HEK293 (cell line): Measurements from ENCODE around the gene PALM3.
A peak's percentile ranks its signal among the peaks of the same experiment; 100 is the strongest.

Experiments used
- CTCF ChIA-PET: fragments of 350-600 bp; formaldehyde crosslinking; extraction: SDS; loops from one replicate; lab custom pipeline; 2021; ENCODE audit warnings: antibody characterized with exemption; lab: Yijun Ruan, JAX
- POLR2A ChIA-PET: fragments of 300-600 bp; formaldehyde crosslinking; extraction: SDS; loops from one replicate; lab custom pipeline; 2020; ENCODE audit warnings: antibody characterized with exemption, inconsistent platforms; lab: Yijun Ruan, JAX
- H3K27ac ChIP-seq: fragments of 200-500 bp; sonication (Bioruptor generic); 2 replicates; pipeline ENCODE4 v1.5.1; 2014; ENCODE audit warnings: low read depth, low read length, control low read depth, inconsistent platforms; ENCODE audit errors: extremely low read depth
- H3K36me3 ChIP-seq, 2 experiments: fragments of 200-500 bp in 1 of 2; sonication (Bioruptor generic) in 1 of 2; 1 replicate in 1 of 2; 2 replicates in 1 of 2; pipeline ENCODE4 v1.5.1; 2014 to 2017; ENCODE audit warnings: inconsistent platforms in 2 of 2, low read length in 2 of 2; ENCODE audit not compliant: control insufficient read depth in 2 of 2, insufficient read depth in 1 of 2
- H3K4me1 ChIP-seq: fragments of 200-500 bp; sonication (Bioruptor generic); 2 replicates; pipeline ENCODE4 v1.5.1; 2014; ENCODE audit warnings: mild to moderate bottlenecking, low read length, inconsistent platforms; ENCODE audit not compliant: control insufficient read depth, insufficient read depth
- H3K4me3 ChIP-seq: 2 replicates; pipeline ENCODE4 v1.5.1; 2011; ENCODE audit warnings: low read depth, mild to moderate bottlenecking, control low read depth, low read length, moderate library complexity
- H3K9me3 ChIP-seq: fragments of 200-500 bp; sonication (Bioruptor generic); 2 replicates; pipeline ENCODE4 v1.5.1; 2014; ENCODE audit warnings: low read depth, low read length, inconsistent platforms; ENCODE audit not compliant: control insufficient read depth, insufficient read depth
- GLIS1 ChIP-seq: fragments of 450-650 bp; formaldehyde crosslinking; IDR thresholded peaks from 2 replicates; pipeline ENCODE4 v1.5.1; 2016; ENCODE audit warnings: missing biosample characterization, missing genetic modification characterization
- HOXA7 ChIP-seq: sonication (generic); formaldehyde crosslinking; IDR thresholded peaks from 2 replicates; pipeline ENCODE4 v1.8.1; 2022; ENCODE audit warnings: missing genetic modification reagents, borderline replicate concordance
- KLF9 ChIP-seq: fragments of 450-650 bp; formaldehyde crosslinking; IDR thresholded peaks from 2 replicates; pipeline ENCODE4 v1.5.1; 2016; ENCODE audit warnings: missing biosample characterization, missing genetic modification characterization, low read depth
- OVOL3 ChIP-seq: fragments of 450-650 bp; formaldehyde crosslinking; IDR thresholded peaks from 2 replicates; pipeline ENCODE4 v1.5.1; 2016; ENCODE audit warnings: missing biosample characterization, missing genetic modification characterization
- SETDB1 ChIP-seq: IDR thresholded peaks from one replicate; pipeline ENCODE4 v1.6.1; 2017; ENCODE audit warnings: mild to moderate bottlenecking, low read length, moderate library complexity, mixed read lengths; ENCODE audit not compliant: insufficient read length
- SP2 ChIP-seq: fragments of 450-650 bp; formaldehyde crosslinking; IDR thresholded peaks from 2 replicates; pipeline ENCODE4 v1.5.1; 2016; ENCODE audit warnings: missing biosample characterization, missing genetic modification characterization
- ZBTB26 ChIP-seq: fragments of 450-650 bp; formaldehyde crosslinking; optimal IDR thresholded peaks from 2 replicates; pipeline ENCODE3; 2016; ENCODE audit warnings: missing biosample characterization, mild to moderate bottlenecking, missing genetic modification characterization
- ZNF121 ChIP-seq: fragments of 450-650 bp; formaldehyde crosslinking; IDR thresholded peaks from 2 replicates; pipeline ENCODE4 v1.5.1; 2016; ENCODE audit warnings: missing biosample characterization, missing genetic modification characterization
- ZNF133 ChIP-seq: fragments of 450-650 bp; formaldehyde crosslinking; IDR thresholded peaks from 2 replicates; pipeline ENCODE4 v1.5.1; 2016; ENCODE audit warnings: missing biosample characterization, missing genetic modification characterization
- ZNF274 ChIP-seq, 2 experiments: fragments of 200-500 bp in 1 of 2; fragments of 450-650 bp in 1 of 2; sonication (Bioruptor generic) in 1 of 2; formaldehyde crosslinking in 1 of 2; IDR thresholded peaks; 2 replicates each; pipeline versions ENCODE4 v1.5.1 to v1.6.1; 2014 to 2016; ENCODE audit warnings: borderline replicate concordance in 1 of 2, inconsistent platforms in 1 of 2, low read length in 1 of 2, missing biosample characterization in 1 of 2, missing genetic modification characterization in 1 of 2
- ZNF292 ChIP-seq: fragments of 450-650 bp; formaldehyde crosslinking; IDR thresholded peaks from 2 replicates; pipeline ENCODE4 v1.5.1; 2016; ENCODE audit warnings: low read depth, missing biosample characterization, missing genetic modification characterization, borderline replicate concordance
- ZNF350 ChIP-seq: fragments of 450-650 bp; formaldehyde crosslinking; IDR thresholded peaks from 2 replicates; pipeline ENCODE4 v1.5.0; 2017; ENCODE audit warnings: missing biosample characterization, mild to moderate bottlenecking, missing genetic modification characterization
- ZNF514 ChIP-seq: fragments of 450-650 bp; formaldehyde crosslinking; IDR thresholded peaks from 2 replicates; pipeline ENCODE4 v1.5.1; 2016; ENCODE audit warnings: missing biosample characterization, missing genetic modification characterization

Gene PALM3

GRCh38 chr19:14061751-14062557 lies at the start of gene PALM3:
PALM3 (minus strand) TSS chr19:14062076; CDS start chr19:14061980, 96 bp downstream.
- H3K4me3 ChIP-seq, result no peak within 1 kb of the TSS
- POLR2A ChIA-PET, result no interaction called here
- CTCF ChIA-PET, result interaction anchor here (0.6 to 6.9 kb wide), 3 partner anchors 9 to 345 kb away, joined by 3 to 80 read pairs (median 8); partner anchors contain the start of gene MISP3
- H3K27ac ChIP-seq, result no peak within 1 kb of the TSS
- H3K9me3 ChIP-seq, result no peaks in the 10 kb centered on the region
- H3K4me1 ChIP-seq, result peaks cover 4% of the 10 kb centered on the region
- no peaks in the 10 kb centered on the region for H3K36me3 ChIP-seq
- TF ChIP-seq ZNF350 (tag by site-specific recombination) (no peak), ZNF274 (IDR thresholded peaks at IDR 0.05; ENCODE audit: low read length) (no peak), ZNF274 (tag by site-specific recombination; IDR thresholded peaks at IDR 0.05; ENCODE audit: borderline replicate concordance) (no peak), ZNF514 (tag by site-specific recombination) (no peak), ZNF121 (tag by site-specific recombination) (peak; percentile 46; the same call in 1 of the 2 replicates), ZNF133 (tag by site-specific recombination) (no peak), ZNF292 (tag by site-specific recombination) (no peak), ZBTB26 (tag by site-specific recombination) (no peak)

GRCh38 chr19:14111486-14111885 lies 49.6 kb upstream of the PALM3 start:
- TF ChIP-seq ZNF121 (tag by site-specific recombination) (peak; percentile 93), SETDB1 (no peak), OVOL3 (no peak), KLF9 (tag by site-specific recombination) (no peak), SP2 (tag by site-specific recombination) (no peak)
- Histone ChIP-seq H3K4me1 (peaks cover 9% of the 10 kb centered on the region), H3K27ac (no peak overlapping the region), H3K4me3 (no peak overlapping the region), H3K36me3 (peaks cover 0 to 14% of the 10 kb centered on the region in 2 experiments; a peak in 2 of 3 replicates), H3K9me3 (no peaks in the 10 kb centered on the region)
- POLR2A ChIA-PET, result interaction anchor here (1.2 to 1.5 kb wide), 2 partner anchors 15 to 25 kb away, joined by 3 to 4 read pairs; partner anchors contain the start of gene ASF1B
- CTCF ChIA-PET, result interaction anchor here (0.5 to 0.6 kb wide), 2 partner anchors 39 to 195 kb away, joined by 3 to 4 read pairs; no protein-coding TSS in a partner anchor

- Histone ChIP-seq H3K4me3 (no peak overlapping the region), H3K9me3 (no peaks in the 10 kb centered on the region), H3K36me3 (peaks cover under 1 to 21% of the 10 kb centered on the region in 2 experiments; a peak in 2 of 3 replicates), H3K4me1 (peaks cover 9% of the 10 kb centered on the region), H3K27ac (no peak overlapping the region)
- ChIA-PET CTCF (interaction anchor here (1.8 kb wide), 1 partner anchor 231 kb away, joined by 4 read pairs; no protein-coding TSS in a partner anchor), POLR2A (interaction anchor here (0.6 to 1.5 kb wide), 2 partner anchors 26 to 27 kb away, joined by 3 to 4 read pairs; partner anchors contain the start of gene ASF1B)
- TF ChIP-seq GLIS1 (tag by site-specific recombination) (peak; percentile 42), HOXA7 (CRISPR knock-in tag) (no peak)
Measured at GRCh38 chr19:14110650-14111049, 48.8 kb upstream of the PALM3 start.
